Measurements from ENCODE around the gene ATP8B4.

DNA sequence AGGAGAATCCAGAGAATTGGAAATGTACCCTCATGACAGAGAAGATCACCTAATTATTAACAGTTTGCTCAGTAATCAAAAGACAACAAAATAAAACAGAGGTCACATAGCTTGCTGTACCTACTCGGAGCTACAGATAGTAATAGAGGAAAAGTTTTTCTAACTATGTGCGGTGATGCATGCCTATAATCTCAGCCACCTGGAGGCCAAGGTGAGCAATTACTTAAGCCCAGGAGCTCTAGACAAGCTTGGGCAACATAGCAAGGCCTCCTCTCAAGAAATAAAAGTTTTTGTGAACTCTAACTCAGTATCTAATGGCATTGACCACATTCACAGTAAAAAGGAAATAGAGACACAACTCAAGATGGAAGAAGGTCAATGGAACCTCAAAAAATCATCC lies 243.6 kb downstream of the ATP8B4 start:
- TF ChIP-seq, protein P1, sequence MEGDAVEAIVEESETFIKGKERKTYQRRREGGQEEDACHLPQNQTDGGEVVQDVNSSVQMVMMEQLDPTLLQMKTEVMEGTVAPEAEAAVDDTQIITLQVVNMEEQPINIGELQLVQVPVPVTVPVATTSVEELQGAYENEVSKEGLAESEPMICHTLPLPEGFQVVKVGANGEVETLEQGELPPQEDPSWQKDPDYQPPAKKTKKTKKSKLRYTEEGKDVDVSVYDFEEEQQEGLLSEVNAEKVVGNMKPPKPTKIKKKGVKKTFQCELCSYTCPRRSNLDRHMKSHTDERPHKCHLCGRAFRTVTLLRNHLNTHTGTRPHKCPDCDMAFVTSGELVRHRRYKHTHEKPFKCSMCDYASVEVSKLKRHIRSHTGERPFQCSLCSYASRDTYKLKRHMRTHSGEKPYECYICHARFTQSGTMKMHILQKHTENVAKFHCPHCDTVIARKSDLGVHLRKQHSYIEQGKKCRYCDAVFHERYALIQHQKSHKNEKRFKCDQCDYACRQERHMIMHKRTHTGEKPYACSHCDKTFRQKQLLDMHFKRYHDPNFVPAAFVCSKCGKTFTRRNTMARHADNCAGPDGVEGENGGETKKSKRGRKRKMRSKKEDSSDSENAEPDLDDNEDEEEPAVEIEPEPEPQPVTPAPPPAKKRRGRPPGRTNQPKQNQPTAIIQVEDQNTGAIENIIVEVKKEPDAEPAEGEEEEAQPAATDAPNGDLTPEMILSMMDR (IDR thresholded peaks at IDR 0.05), result peak in 1 of 4 experiments; percentile 5
- no peak for TF ChIP-seq POLR2AphosphoS5 (IDR thresholded peaks at IDR 0.05)
